Mesothelial cell of epicardium (in vitro differentiated cells): Measurements from ENCODE around the gene FOXK1. TPM values are rescaled to one million over a fixed set of nuclear protein-coding genes. Genes with fewer than 3 reads are reported as not detected.

Experiments used
- DNase-seq, 2 experiments: peaks; one replicate each; pipeline ENCODE4 v3.0.0; 2021; ENCODE audit warnings: low spot score in 2 of 2; ENCODE audit not compliant: unreplicated experiment in 2 of 2
- H3K27ac Mint-ChIP-seq: 2 replicates; pipeline ENCODE4 v1.8.0; 2021; ENCODE audit warnings: mixed read lengths
- H3K27me3 Mint-ChIP-seq: 2 replicates; pipeline ENCODE4 v1.8.0; 2021; ENCODE audit warnings: low read depth, mixed read lengths
- H3K36me3 Mint-ChIP-seq: 2 replicates; pipeline ENCODE4 v1.8.0; 2021; ENCODE audit warnings: mixed read lengths
- H3K4me1 Mint-ChIP-seq: 2 replicates; pipeline ENCODE4 v1.8.0; 2021; ENCODE audit warnings: mixed read lengths
- H3K4me3 Mint-ChIP-seq: 2 replicates; pipeline ENCODE4 v1.8.0; 2021; ENCODE audit warnings: mild to moderate bottlenecking, moderate library complexity, mixed read lengths
- H3K9me3 Mint-ChIP-seq: 2 replicates; pipeline ENCODE4 v1.8.0; 2021; ENCODE audit warnings: mixed read lengths
- CTCF ChIP-seq: fragments of 200-600 bp; sonication (generic); IDR thresholded peaks from one replicate; pipeline ENCODE4 v1.5.0; 2021; ENCODE audit warnings: antibody characterized with exemption; ENCODE audit not compliant: unreplicated experiment
- total RNA-seq: library from RNA; stranded (reverse); gene quantifications from 3 replicates; pipeline ENCODE4 v1.2.1, GENCODE V29; 2021

The FOXK1 gene
- total RNA-seq, 1 donor from 2014 or later, result 57.3 TPM

GRCh38 chr7:4758111-4758510 lies 76.0 kb downstream of the FOXK1 start:
- H3K4me3 Mint-ChIP-seq, result no peak overlapping the region
- H3K4me1 Mint-ChIP-seq, result no peaks in the 10 kb centered on the region
- H3K27me3 Mint-ChIP-seq, result no peaks in the 10 kb centered on the region
- no peak overlapping the region for H3K27ac Mint-ChIP-seq
- TF ChIP-seq CTCF, result no peak
- peaks cover 26% of the 10 kb centered on the region for H3K36me3 Mint-ChIP-seq
- no peak for DNase-seq
- H3K9me3 Mint-ChIP-seq, result no peaks in the 10 kb centered on the region

GRCh38 chr7:4758791-4759190 lies 76.7 kb downstream of the FOXK1 start:
- no peak for TF ChIP-seq CTCF
- Mint-ChIP-seq H3K4me1 (no peaks in the 10 kb centered on the region), H3K36me3 (peaks cover 26% of the 10 kb centered on the region), H3K9me3 (no peaks in the 10 kb centered on the region), H3K27ac (no peak overlapping the region), H3K27me3 (no peaks in the 10 kb centered on the region), H3K4me3 (no peak overlapping the region)
- no peak for DNase-seq

- no peak overlapping the region for H3K27ac Mint-ChIP-seq
- H3K27me3 Mint-ChIP-seq, result no peaks in the 10 kb centered on the region
- H3K4me3 Mint-ChIP-seq, result no peak overlapping the region
- no peaks in the 10 kb centered on the region for H3K9me3 Mint-ChIP-seq
- peaks cover 26% of the 10 kb centered on the region for H3K36me3 Mint-ChIP-seq
- DNase-seq, result no peak
- no peaks in the 10 kb centered on the region for H3K4me1 Mint-ChIP-seq
- TF ChIP-seq CTCF, result no peak
These were observed 77.1 kb downstream of the FOXK1 start for GRCh38 chr7:4759211-4759610.

GRCh38 chr7:4760952-4761351 lies 78.9 kb downstream of the FOXK1 start:
- no peaks in the 10 kb centered on the region for H3K4me1 Mint-ChIP-seq
- no peak for TF ChIP-seq CTCF
- H3K36me3 Mint-ChIP-seq, result peaks cover 22% of the 10 kb centered on the region
- H3K27ac Mint-ChIP-seq, result no peak overlapping the region
- DNase-seq, result no peak
- no peaks in the 10 kb centered on the region for H3K9me3 Mint-ChIP-seq
- H3K4me3 Mint-ChIP-seq, result no peak overlapping the region
- H3K27me3 Mint-ChIP-seq, result no peaks in the 10 kb centered on the region

- no peaks in the 10 kb centered on the region for H3K9me3 Mint-ChIP-seq
- no peaks in the 10 kb centered on the region for H3K27me3 Mint-ChIP-seq
- H3K36me3 Mint-ChIP-seq, result peaks cover 21% of the 10 kb centered on the region
- H3K27ac Mint-ChIP-seq, result no peak overlapping the region
- no peak for DNase-seq
- no peaks in the 10 kb centered on the region for H3K4me1 Mint-ChIP-seq
- no peak overlapping the region for H3K4me3 Mint-ChIP-seq
- no peak for TF ChIP-seq CTCF
These were observed 80.3 kb downstream of the FOXK1 start for GRCh38 chr7:4762121-4763055.
